HCT116 (cell line): Measurements from ENCODE around the gene DCAF4L1.

Source experiments
- CBX3 ChIP-seq: IDR thresholded peaks from 2 replicates; pipeline ENCODE4 v1.6.1; 2012; ENCODE audit warnings: low read depth
- CEBPB ChIP-seq: IDR thresholded peaks from 2 replicates; pipeline ENCODE4 v1.6.1; 2012; ENCODE audit warnings: low read depth
- EZH2 ChIP-seq: fragments of 200-600 bp; sonication (generic); IDR thresholded peaks from 2 replicates; pipeline ENCODE4 v1.6.1; 2017; ENCODE audit warnings: antibody characterized with exemption, mixed run types
- EZH2phosphoT487 ChIP-seq: fragments of 200-600 bp; IDR thresholded peaks from 2 replicates; pipeline ENCODE4 v1.6.1; 2018; ENCODE audit warnings: antibody characterized with exemption, borderline replicate concordance
- POLR2A ChIP-seq: IDR thresholded peaks from 2 replicates; pipeline ENCODE4 v1.7.0; 2011; ENCODE audit warnings: borderline replicate concordance; ENCODE audit not compliant: insufficient read depth, insufficient read length; ENCODE audit errors: extremely low read depth
- POLR2AphosphoS5 ChIP-seq: IDR thresholded peaks from 2 replicates; pipeline ENCODE4 v1.6.1; 2011; ENCODE audit warnings: mild to moderate bottlenecking, low read depth, low read length, moderate library complexity
- SP1 ChIP-seq: IDR thresholded peaks from 2 replicates; pipeline ENCODE4 v1.6.1; 2012; ENCODE audit warnings: low read depth
- TCF7L2 ChIP-seq: IDR thresholded peaks from 2 replicates; pipeline ENCODE4 v1.7.0; 2011; ENCODE audit warnings: borderline replicate concordance, inconsistent platforms; ENCODE audit not compliant: insufficient read depth, insufficient read length; ENCODE audit errors: extremely low read depth
- ZFX ChIP-seq: fragments of 450-650 bp; IDR thresholded peaks from 2 replicates; pipeline ENCODE4 v1.6.1; 2017
- TF ChIP-seq, protein P1 (sequence below), 3 experiments: fragments of 200-600 bp in 1 of 3; sonication (generic) in 1 of 3; IDR thresholded peaks in 2 of 3; conservative IDR thresholded peaks in 1 of 3; 2 replicates each; pipeline ENCODE4 v1.5.1; 2012 to 2017; ENCODE audit warnings: low read depth in 2 of 3, low read length in 2 of 3, antibody characterized with exemption in 1 of 3, borderline replicate concordance in 1 of 3, control low read depth in 1 of 3, mild to moderate bottlenecking in 1 of 3, mixed read lengths in 1 of 3, mixed run types in 1 of 3, moderate library complexity in 1 of 3; ENCODE audit not compliant: insufficient read depth in 1 of 3
- TF ChIP-seq, protein P2 (sequence below): IDR thresholded peaks from 2 replicates; pipeline ENCODE4 v1.6.1; 2012
- TF ChIP-seq, protein P3 (sequence below): IDR thresholded peaks from 2 replicates; pipeline ENCODE4 v1.6.1; 2012; ENCODE audit warnings: low read depth

DNA sequence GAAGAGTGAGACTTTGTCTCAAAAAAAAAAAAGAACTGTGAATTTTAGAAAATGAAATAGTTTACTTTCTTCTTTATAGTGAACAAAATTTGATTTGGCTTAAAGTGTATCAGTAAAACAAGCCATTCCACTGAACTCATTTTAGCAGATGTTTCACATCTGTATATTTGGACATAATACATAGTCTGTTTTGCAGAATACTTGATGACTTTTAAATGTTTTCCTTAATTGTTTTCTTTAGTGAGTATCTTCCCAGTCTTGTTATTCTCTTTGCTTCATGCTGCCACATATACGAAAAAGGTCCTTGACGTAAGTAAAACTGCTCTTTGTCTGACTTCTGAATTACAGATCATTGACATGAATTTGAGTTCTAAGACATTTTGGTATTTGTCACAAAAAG is 38.0 kb upstream of the DCAF4L1 start:
- TF ChIP-seq, protein P1, sequence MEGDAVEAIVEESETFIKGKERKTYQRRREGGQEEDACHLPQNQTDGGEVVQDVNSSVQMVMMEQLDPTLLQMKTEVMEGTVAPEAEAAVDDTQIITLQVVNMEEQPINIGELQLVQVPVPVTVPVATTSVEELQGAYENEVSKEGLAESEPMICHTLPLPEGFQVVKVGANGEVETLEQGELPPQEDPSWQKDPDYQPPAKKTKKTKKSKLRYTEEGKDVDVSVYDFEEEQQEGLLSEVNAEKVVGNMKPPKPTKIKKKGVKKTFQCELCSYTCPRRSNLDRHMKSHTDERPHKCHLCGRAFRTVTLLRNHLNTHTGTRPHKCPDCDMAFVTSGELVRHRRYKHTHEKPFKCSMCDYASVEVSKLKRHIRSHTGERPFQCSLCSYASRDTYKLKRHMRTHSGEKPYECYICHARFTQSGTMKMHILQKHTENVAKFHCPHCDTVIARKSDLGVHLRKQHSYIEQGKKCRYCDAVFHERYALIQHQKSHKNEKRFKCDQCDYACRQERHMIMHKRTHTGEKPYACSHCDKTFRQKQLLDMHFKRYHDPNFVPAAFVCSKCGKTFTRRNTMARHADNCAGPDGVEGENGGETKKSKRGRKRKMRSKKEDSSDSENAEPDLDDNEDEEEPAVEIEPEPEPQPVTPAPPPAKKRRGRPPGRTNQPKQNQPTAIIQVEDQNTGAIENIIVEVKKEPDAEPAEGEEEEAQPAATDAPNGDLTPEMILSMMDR (IDR thresholded peaks at IDR 0.05 in 2 of 3, conservative IDR thresholded peaks at IDR 0.05 in 1 of 3; ENCODE audit: borderline replicate concordance in 1 of 3, insufficient read depth in 1 of 3, low read depth in 2 of 3, low read length in 2 of 3) = no peak
- no peak for TF ChIP-seq EZH2
- TF ChIP-seq POLR2A = no peak
- no peak for TF ChIP-seq POLR2AphosphoS5
- no peak for TF ChIP-seq EZH2phosphoT487
- no peak for TF ChIP-seq TCF7L2
- no peak for TF ChIP-seq ZFX
- TF ChIP-seq CBX3 = no peak
- TF ChIP-seq SP1 = no peak
- TF ChIP-seq CEBPB = no peak
- TF ChIP-seq, protein P2, sequence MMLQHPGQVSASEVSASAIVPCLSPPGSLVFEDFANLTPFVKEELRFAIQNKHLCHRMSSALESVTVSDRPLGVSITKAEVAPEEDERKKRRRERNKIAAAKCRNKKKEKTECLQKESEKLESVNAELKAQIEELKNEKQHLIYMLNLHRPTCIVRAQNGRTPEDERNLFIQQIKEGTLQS = no peak
- TF ChIP-seq, protein P3, sequence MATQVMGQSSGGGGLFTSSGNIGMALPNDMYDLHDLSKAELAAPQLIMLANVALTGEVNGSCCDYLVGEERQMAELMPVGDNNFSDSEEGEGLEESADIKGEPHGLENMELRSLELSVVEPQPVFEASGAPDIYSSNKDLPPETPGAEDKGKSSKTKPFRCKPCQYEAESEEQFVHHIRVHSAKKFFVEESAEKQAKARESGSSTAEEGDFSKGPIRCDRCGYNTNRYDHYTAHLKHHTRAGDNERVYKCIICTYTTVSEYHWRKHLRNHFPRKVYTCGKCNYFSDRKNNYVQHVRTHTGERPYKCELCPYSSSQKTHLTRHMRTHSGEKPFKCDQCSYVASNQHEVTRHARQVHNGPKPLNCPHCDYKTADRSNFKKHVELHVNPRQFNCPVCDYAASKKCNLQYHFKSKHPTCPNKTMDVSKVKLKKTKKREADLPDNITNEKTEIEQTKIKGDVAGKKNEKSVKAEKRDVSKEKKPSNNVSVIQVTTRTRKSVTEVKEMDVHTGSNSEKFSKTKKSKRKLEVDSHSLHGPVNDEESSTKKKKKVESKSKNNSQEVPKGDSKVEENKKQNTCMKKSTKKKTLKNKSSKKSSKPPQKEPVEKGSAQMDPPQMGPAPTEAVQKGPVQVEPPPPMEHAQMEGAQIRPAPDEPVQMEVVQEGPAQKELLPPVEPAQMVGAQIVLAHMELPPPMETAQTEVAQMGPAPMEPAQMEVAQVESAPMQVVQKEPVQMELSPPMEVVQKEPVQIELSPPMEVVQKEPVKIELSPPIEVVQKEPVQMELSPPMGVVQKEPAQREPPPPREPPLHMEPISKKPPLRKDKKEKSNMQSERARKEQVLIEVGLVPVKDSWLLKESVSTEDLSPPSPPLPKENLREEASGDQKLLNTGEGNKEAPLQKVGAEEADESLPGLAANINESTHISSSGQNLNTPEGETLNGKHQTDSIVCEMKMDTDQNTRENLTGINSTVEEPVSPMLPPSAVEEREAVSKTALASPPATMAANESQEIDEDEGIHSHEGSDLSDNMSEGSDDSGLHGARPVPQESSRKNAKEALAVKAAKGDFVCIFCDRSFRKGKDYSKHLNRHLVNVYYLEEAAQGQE = no peak
